OCI-LY1 (cell line): ENCODE results near the gene ITGB3.
"Not testable (repeated sequence)": the region's sequence is repeated elsewhere in the genome, so short reads cannot be mapped to it uniquely, and the experiment has no call there.

Experiments
- H2AFZ ChIP-seq: fragments of 200-600 bp; sonication (generic), shearing (Covaris generic); 2 replicates; pipeline ENCODE4 v1.6.0; 2014; ENCODE audit warnings: antibody characterized with exemption, mild to moderate bottlenecking, low read length
- H3F3A ChIP-seq: fragments of 200-600 bp; sonication (generic), shearing (Covaris generic); 2 replicates; pipeline ENCODE4 v1.6.0; 2014; ENCODE audit warnings: mild to moderate bottlenecking, antibody characterized with exemption, low read length, moderate library complexity; ENCODE audit not compliant: insufficient read depth
- H3K27ac ChIP-seq: fragments of 200-600 bp; sonication (generic); 2 replicates; pipeline ENCODE4 v1.5.1; 2014; ENCODE audit warnings: low read length, mixed run types, mild to moderate bottlenecking, low read depth; ENCODE audit not compliant: poor library complexity, severe bottlenecking
- H3K27me3 ChIP-seq: fragments of 200-600 bp; sonication (generic); 2 replicates; pipeline ENCODE4 v1.6.0; 2014; ENCODE audit warnings: antibody characterized with exemption, mild to moderate bottlenecking, low read length, moderate library complexity; ENCODE audit not compliant: insufficient read depth
- H3K36me3 ChIP-seq: fragments of 200-600 bp; sonication (generic); 2 replicates; pipeline ENCODE4 v1.6.1; 2014; ENCODE audit warnings: mild to moderate bottlenecking, antibody characterized with exemption, low read length, moderate library complexity, mixed read lengths; ENCODE audit not compliant: insufficient read depth
- H3K4me1 ChIP-seq: fragments of 200-600 bp; sonication (generic); 2 replicates; pipeline ENCODE4 v1.5.1; 2014; ENCODE audit warnings: mild to moderate bottlenecking, low read length, moderate library complexity; ENCODE audit not compliant: insufficient read depth, severe bottlenecking
- H3K4me2 ChIP-seq: fragments of 200-600 bp; sonication (generic), shearing (Covaris generic); 2 replicates; pipeline ENCODE4 v1.6.1; 2014; ENCODE audit warnings: low read length
- H3K4me3 ChIP-seq: fragments of 200-600 bp; sonication (generic); 2 replicates; pipeline ENCODE4 v1.5.1; 2014; ENCODE audit warnings: low read length, low read depth, mild to moderate bottlenecking, mixed read lengths; ENCODE audit not compliant: poor library complexity, severe bottlenecking
- H3K79me2 ChIP-seq: fragments of 200-600 bp; shearing (Covaris generic); 2 replicates; pipeline ENCODE4 v1.6.1; 2016; ENCODE audit warnings: mixed run types, low read length, mixed read lengths; ENCODE audit not compliant: insufficient read depth
- H3K9ac ChIP-seq: fragments of 200-600 bp; sonication (generic), shearing (Covaris generic); 2 replicates; pipeline ENCODE4 v1.6.1; 2014; ENCODE audit warnings: mild to moderate bottlenecking, low read length, mixed read lengths
- H3K9me2 ChIP-seq: fragments of 200-600 bp; sonication (generic), shearing (Covaris generic); 2 replicates; pipeline ENCODE4 v1.6.1; 2014; ENCODE audit warnings: low read depth, mild to moderate bottlenecking, low read length, mixed read lengths
- H3K9me3 ChIP-seq: fragments of 200-600 bp; shearing (Covaris generic); 2 replicates; pipeline ENCODE4 v1.6.1; 2014; ENCODE audit warnings: low read length, mixed read lengths
- H4K20me1 ChIP-seq: fragments of 200-600 bp; sonication (generic), shearing (Covaris generic); 2 replicates; pipeline ENCODE4 v1.6.0; 2016; ENCODE audit warnings: mild to moderate bottlenecking, low read length; ENCODE audit not compliant: insufficient read depth
- CTCF ChIP-seq: fragments of 200-600 bp; sonication (generic), shearing (Covaris generic); IDR thresholded peaks from 2 replicates; pipeline ENCODE4 v1.5.1; 2017; ENCODE audit warnings: mild to moderate bottlenecking, antibody characterized with exemption, low read length, moderate library complexity, mixed read lengths
- EZH2 ChIP-seq: fragments of 200-600 bp; sonication (generic), shearing (Covaris generic); IDR thresholded peaks from 2 replicates; pipeline ENCODE4 v1.8.0; 2017; ENCODE audit warnings: borderline replicate concordance, mixed run types, mild to moderate bottlenecking, antibody characterized with exemption, low read length, moderate library complexity, mixed read lengths

ITGB3 gene

GRCh38 chr17:47267354-47267828 is 13.8 kb downstream of the ITGB3 start:
- Histone ChIP-seq H3K4me3 (no peak overlapping the region), H3K36me3 (no peaks in the 10 kb centered on the region; the same call in 1 of the 2 replicates), H3K4me1 (no peaks in the 10 kb centered on the region), H3F3A (no peaks in the 10 kb centered on the region), H2AFZ (no peak overlapping the region), H4K20me1 (no peaks in the 10 kb centered on the region), H3K27ac (no peak overlapping the region), H3K79me2 (no peaks in the 10 kb centered on the region), H3K4me2 (no peak overlapping the region), H3K9ac (no peak overlapping the region), H3K27me3 (no peaks in the 10 kb centered on the region; the same call in 1 of the 2 replicates), H3K9me3 (no peaks in the 10 kb centered on the region), H3K9me2 (no peaks in the 10 kb centered on the region)
- TF ChIP-seq CTCF (no peak), EZH2 (no peak)

GRCh38 chr17:47268964-47269363 is 15.3 kb downstream of the ITGB3 start:
- not testable (repeated sequence) for H3K9ac ChIP-seq, H3F3A ChIP-seq, H3K4me2 ChIP-seq

GRCh38 chr17:47269561-47270280 is 16.1 kb downstream of the ITGB3 start:
- not testable (repeated sequence) for H3K27me3 ChIP-seq, H3K9me2 ChIP-seq, H3K4me2 ChIP-seq, H3K9me3 ChIP-seq, H3K4me3 ChIP-seq, H2AFZ ChIP-seq, H3K27ac ChIP-seq, H3K4me1 ChIP-seq, H4K20me1 ChIP-seq, H3K9ac ChIP-seq, H3K36me3 ChIP-seq, H3F3A ChIP-seq, H3K79me2 ChIP-seq

More at GRCh38 chr17:47268964-47269363, 15.3 kb downstream of the ITGB3 start:
- H3K27ac ChIP-seq, H3K27me3 ChIP-seq, H3K9me3 ChIP-seq, H4K20me1 ChIP-seq, H2AFZ ChIP-seq, H3K9me2 ChIP-seq, H3K36me3 ChIP-seq, H3K4me1 ChIP-seq, H3K4me3 ChIP-seq, H3K79me2 ChIP-seq: not testable (repeated sequence)

GRCh38 chr17:47270946-47271705 is 17.5 kb downstream of the ITGB3 start:
- TF ChIP-seq CTCF (no peak), EZH2 (no peak)
- H3K36me3 ChIP-seq: no peaks in the 10 kb centered on the region; the same call in 1 of the 2 replicates

More at GRCh38 chr17:47270946-47271705, 17.5 kb downstream of the ITGB3 start:
- Histone ChIP-seq H3K79me2 (no peaks in the 10 kb centered on the region), H3K27ac (no peak overlapping the region), H2AFZ (no peak overlapping the region), H3K27me3 (no peaks in the 10 kb centered on the region), H3K4me1 (no peaks in the 10 kb centered on the region), H4K20me1 (no peaks in the 10 kb centered on the region), H3K4me3 (no peak overlapping the region), H3K9me3 (no peaks in the 10 kb centered on the region), H3K9me2 (no peaks in the 10 kb centered on the region), H3F3A (no peaks in the 10 kb centered on the region), H3K4me2 (no peak overlapping the region), H3K9ac (no peak overlapping the region)
